ENCODE measurements around the gene PHF20. TPM values are rescaled to one million over a fixed set of nuclear protein-coding genes. Genes with fewer than 3 reads are reported as not detected.

Gene PHF20
- total and polyA plus RNA-seq, 12 donors, result 23.4 to 44.7 (median 36.0) TPM

- no peaks in the 10 kb centered on the region for H3K9me3 ChIP-seq
- no peaks in the 10 kb centered on the region for H3K27me3 ChIP-seq
- H3K36me3 ChIP-seq, result peaks cover 0 to 30% (median 0%) of the 10 kb centered on the region in 9 donors
- intact Hi-C loops (cut with DNase I), result loop anchor here in 9 of 10 donors (5.0 to 10.0 kb wide), 11 partner anchors 141 to 421 kb away; partner anchors contain the start of genes RBM39 (in 2 of the 9), NFS1 (in 1 of the 9) and ROMO1 (in 1 of the 9)
- peaks cover 0 to 32% (median 14%) of the 10 kb centered on the region in 9 donors for H3K4me1 ChIP-seq
- WGBS, 2 donors, result 91% methylated on average over 6 of the region's 6 CpGs
- no peak overlapping the region for H3K4me3 ChIP-seq
- DNase-seq, result no peak
- ATAC-seq, result no peak
- TF ChIP-seq CTCF (IDR thresholded peaks at IDR 0.05), result no peak
- peak overlapping the region in 5 of 10 donors; percentile 1 to 61 (median 10) for H3K27ac ChIP-seq
Observed at GRCh38 chr20:35883336-35883777, 111.5 kb downstream of the PHF20 start.

GRCh38 chr20:35883778-35884540, 112.1 kb downstream of the PHF20 start:
- no peak overlapping the region for H3K4me3 ChIP-seq
- no peaks in the 10 kb centered on the region for H3K9me3 ChIP-seq
- intact Hi-C loops (cut with DNase I), result loop anchor here in 9 of 10 donors (2.0 to 10.0 kb wide), 12 partner anchors 141 to 422 kb away; partner anchors contain the start of genes RBM39 (in 3 of the 9), NFS1 (in 1 of the 9) and ROMO1 (in 1 of the 9)
- ATAC-seq (peak; percentile 81 to 91 (median 84)), DNase-seq (peak; percentile 59 to 70)
- peaks cover 0 to 25% (median 0%) of the 10 kb centered on the region in 9 donors for H3K36me3 ChIP-seq
- peak overlapping the region in 5 of 10 donors; percentile 1 to 61 (median 10) for H3K27ac ChIP-seq
- H3K4me1 ChIP-seq, result peaks cover 0 to 32% (median 14%) of the 10 kb centered on the region in 9 donors
- H3K27me3 ChIP-seq, result no peaks in the 10 kb centered on the region
- WGBS, 2 donors, result 42 to 46% methylated on average over 10 of the region's 10 CpGs
- TF ChIP-seq CTCF (IDR thresholded peaks at IDR 0.05), result peak; percentile 42 to 82 (median 74)

GRCh38 chr20:35884541-35884865, 112.7 kb downstream of the PHF20 start:
- H3K9me3 ChIP-seq, result no peaks in the 10 kb centered on the region
- no peak for DNase-seq
- H3K36me3 ChIP-seq, result peaks cover 0 to 25% (median 0%) of the 10 kb centered on the region in 9 donors
- peaks cover 0 to 32% (median 14%) of the 10 kb centered on the region in 9 donors for H3K4me1 ChIP-seq
- peak in 1 of 9 donors; percentile 6 for TF ChIP-seq CTCF (IDR thresholded peaks at IDR 0.05)
- WGBS, 2 donors, result 25 to 37% methylated on average over 1 of the region's 1 CpG
- peak overlapping the region in 2 of 10 donors; percentile 6 to 11 for H3K27ac ChIP-seq
- H3K4me3 ChIP-seq, result no peak overlapping the region
- ATAC-seq, result no peak
- no peaks in the 10 kb centered on the region for H3K27me3 ChIP-seq
- intact Hi-C loops (cut with DNase I), result loop anchor here in 9 of 10 donors (2.0 to 10.0 kb wide), 12 partner anchors 142 to 422 kb away; partner anchors contain the start of genes RBM39 (in 3 of the 9), NFS1 (in 1 of the 9) and ROMO1 (in 1 of the 9)

- Histone ChIP-seq H3K27me3 (no peaks in the 10 kb centered on the region), H3K4me1 (peaks cover 0 to 32% (median 14%) of the 10 kb centered on the region in 9 donors), H3K4me3 (no peak overlapping the region), H3K27ac (peak overlapping the region in 1 of 10 donors; percentile 28), H3K36me3 (peaks cover 0 to 28% (median 0%) of the 10 kb centered on the region in 9 donors), H3K9me3 (no peaks in the 10 kb centered on the region)
- ATAC-seq, result no peak
- WGBS, 2 donors, result 34 to 39% methylated on average over 1 of the region's 1 CpG
- intact Hi-C loops (cut with DNase I), result loop anchor here in 8 of 10 donors (2.0 to 10.0 kb wide), 8 partner anchors 58 to 420 kb away; partner anchors contain the start of gene RBM39 (in 1 of the 8)
- DNase-seq, result no peak
- no peak for TF ChIP-seq CTCF (IDR thresholded peaks at IDR 0.05)
Observed at GRCh38 chr20:35885212-35885611, 113.4 kb downstream of the PHF20 start.
